GM23248 (cell line): Measurements from ENCODE around the gene VPS35. TPM values are rescaled to one million over a fixed set of nuclear protein-coding genes. Genes with fewer than 3 reads are reported as not detected.

ENCODE experiments used
- DNase-seq: peaks from one replicate; pipeline ENCODE4 v3.0.0-alpha.2; 2015
- H2AFZ ChIP-seq: fragments of 200-600 bp; sonication (generic); 2 replicates; pipeline ENCODE4 v1.6.1; 2016; ENCODE audit warnings: antibody characterized with exemption
- H3F3A ChIP-seq: fragments of 200-600 bp; sonication (generic); 2 replicates; pipeline ENCODE4 v1.6.1; 2016; ENCODE audit warnings: mild to moderate bottlenecking, antibody characterized with exemption, mixed run types; ENCODE audit not compliant: insufficient read depth
- H3K27ac ChIP-seq: fragments of 200-600 bp; sonication (generic); 2 replicates; pipeline ENCODE4 v1.5.1; 2016; ENCODE audit warnings: mild to moderate bottlenecking
- H3K27me3 ChIP-seq: fragments of 200-600 bp; sonication (generic); replicated peaks from 2 replicates; pipeline ENCODE4 v1.6.1; 2016; ENCODE audit warnings: mild to moderate bottlenecking; ENCODE audit not compliant: insufficient read depth
- H3K36me3 ChIP-seq: fragments of 200-600 bp; sonication (generic); 2 replicates; pipeline ENCODE4 v1.6.1; 2016; ENCODE audit warnings: low read depth, mild to moderate bottlenecking
- H3K4me1 ChIP-seq: fragments of 200-600 bp; sonication (generic); 2 replicates; pipeline ENCODE4 v1.6.1; 2016; ENCODE audit warnings: mild to moderate bottlenecking; ENCODE audit not compliant: insufficient read depth
- H3K4me2 ChIP-seq: fragments of 200-600 bp; sonication (generic); one replicate; pipeline ENCODE4 v1.6.1; 2016; ENCODE audit warnings: mild to moderate bottlenecking; ENCODE audit not compliant: unreplicated experiment
- H3K4me3 ChIP-seq: fragments of 200-600 bp; sonication (generic); 2 replicates; pipeline ENCODE4 v1.5.1; 2016; ENCODE audit warnings: mild to moderate bottlenecking
- H3K79me2 ChIP-seq: fragments of 200-600 bp; sonication (generic); 2 replicates; pipeline ENCODE4 v1.6.1; 2016; ENCODE audit warnings: mild to moderate bottlenecking; ENCODE audit not compliant: insufficient read depth
- H3K9ac ChIP-seq: fragments of 200-600 bp; sonication (generic); 2 replicates; pipeline ENCODE4 v1.6.1; 2016; ENCODE audit warnings: mild to moderate bottlenecking
- H3K9me2 ChIP-seq: fragments of 200-600 bp; sonication (generic); 2 replicates; pipeline ENCODE4 v1.6.1; 2016; ENCODE audit warnings: mixed run types, mild to moderate bottlenecking, moderate library complexity; ENCODE audit not compliant: insufficient read depth
- H3K9me3 ChIP-seq: fragments of 200-600 bp; sonication (generic); one replicate; pipeline ENCODE4 v1.6.1; 2017; ENCODE audit warnings: low read depth
- H4K20me1 ChIP-seq: fragments of 200-600 bp; sonication (generic); 2 replicates; pipeline ENCODE4 v1.6.0; 2016; ENCODE audit not compliant: insufficient read depth
- EZH2 ChIP-seq: fragments of 200-600 bp; sonication (generic); IDR thresholded peaks from 2 replicates; pipeline ENCODE4 v1.6.1; 2018; ENCODE audit warnings: antibody characterized with exemption, mild to moderate bottlenecking; ENCODE audit not compliant: insufficient read depth, poor library complexity, severe bottlenecking
- EZH2phosphoT487 ChIP-seq: fragments of 200-600 bp; sonication (generic); IDR thresholded peaks from 2 replicates; pipeline ENCODE4 v1.6.1; 2018; ENCODE audit warnings: antibody characterized with exemption, moderate library complexity, mild to moderate bottlenecking, low read depth; ENCODE audit not compliant: insufficient read depth
- WGBS, 2 experiments: methylation state at CpG; one replicate each; pipeline ENCODE4 v1.1.6; 2015 to 2017; ENCODE audit warnings: low lambda C conversion rate in 2 of 2, low coverage in 1 of 2; ENCODE audit errors: missing lambda C conversion rate in 2 of 2; 5-methylcytosine and 5-hydroxymethylcytosine counted together
- in situ Hi-C: fragments of 300-500 bp; cut with MboI; formaldehyde crosslinking; loops from 2 replicates; pipeline ENCODE4 v1.15.0; 2020
- polyA plus RNA-seq: library from polyadenylated mRNA; unstranded; fragments of >200 nt; fragmentation: Nextera tagmentation; extraction: Ambion mirVana; gene quantifications from 2 replicates; pipeline ENCODE4 v1.2.1, GENCODE V29; 2016
- total RNA-seq: library from RNA; depleted of rRNA; stranded (reverse); fragments of >200 nt; shearing (Covaris generic); gene quantifications from 2 replicates; pipeline ENCODE4 v1.2.3, GENCODE V29; 2014

The VPS35 gene
- total and polyA plus RNA-seq, 2 experiments from 2014 or later = 91.1 to 213 TPM

GRCh38 chr16:46711106-46712058 is 22.4 kb upstream of the VPS35 start:
- H3K4me2 ChIP-seq = no peak overlapping the region
- no peak overlapping the region for H3K9ac ChIP-seq
- no peak for TF ChIP-seq EZH2phosphoT487
- no peak for TF ChIP-seq EZH2

DNA sequence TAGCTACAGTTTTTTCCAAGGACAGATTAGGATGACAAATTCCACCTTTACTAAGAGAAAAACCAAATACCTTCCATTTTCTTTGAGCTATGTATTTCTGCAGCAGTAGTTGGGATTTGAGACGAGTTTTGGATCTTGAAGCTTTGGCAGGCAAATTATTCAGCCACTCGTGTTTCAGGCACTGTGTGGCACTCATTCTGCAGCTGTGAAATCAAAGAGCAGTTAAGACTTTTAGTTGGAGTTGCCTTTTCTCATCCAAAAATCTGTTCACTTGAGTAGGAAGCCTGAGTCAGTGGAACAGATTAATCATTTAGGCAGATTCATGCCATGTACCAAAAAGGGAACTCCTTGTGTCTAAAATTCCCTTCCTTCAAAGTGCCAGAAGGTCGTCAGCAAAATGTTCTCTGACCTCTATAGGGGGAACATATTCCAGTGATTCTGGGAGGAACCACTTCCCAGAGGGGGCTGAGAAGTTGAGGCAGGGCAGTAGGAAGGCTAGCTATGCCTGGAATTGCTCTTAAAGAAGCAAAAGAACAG is 20.6 kb upstream of the VPS35 start:
- H3K36me3 ChIP-seq = no peaks in the 10 kb centered on the region
- no peak for TF ChIP-seq EZH2phosphoT487
- no peak for TF ChIP-seq EZH2
- H3F3A ChIP-seq = no peaks in the 10 kb centered on the region
- H3K79me2 ChIP-seq = no peaks in the 10 kb centered on the region
- H3K9me2 ChIP-seq = no peaks in the 10 kb centered on the region
- no peaks in the 10 kb centered on the region for H3K9me3 ChIP-seq
- no peak overlapping the region for H2AFZ ChIP-seq
- H3K9ac ChIP-seq = no peak overlapping the region
- no peak overlapping the region for H3K4me3 ChIP-seq
- in situ Hi-C loops = no loop called here
- DNase-seq = no peak
- H3K27me3 ChIP-seq = no peaks in the 10 kb centered on the region
- H3K27ac ChIP-seq = no peak overlapping the region
- no peak overlapping the region for H3K4me2 ChIP-seq
- H4K20me1 ChIP-seq = no peaks in the 10 kb centered on the region
- H3K4me1 ChIP-seq = no peaks in the 10 kb centered on the region
- WGBS, 2 experiments = 5% methylated on average over 3 of the region's 3 CpGs

More at GRCh38 chr16:46711106-46712058, 22.4 kb upstream of the VPS35 start:
- H3K36me3 ChIP-seq = no peaks in the 10 kb centered on the region
- H3K27ac ChIP-seq = no peak overlapping the region
- H2AFZ ChIP-seq = no peak overlapping the region
- H3K79me2 ChIP-seq = no peaks in the 10 kb centered on the region
- H3K9me2 ChIP-seq = no peaks in the 10 kb centered on the region
- no peaks in the 10 kb centered on the region for H4K20me1 ChIP-seq
- no peaks in the 10 kb centered on the region for H3K27me3 ChIP-seq
- WGBS, 2 experiments = 67 to 71% methylated on average over 10 of the region's 10 CpGs
- no peaks in the 10 kb centered on the region for H3K4me1 ChIP-seq
- no peaks in the 10 kb centered on the region for H3F3A ChIP-seq
- DNase-seq = no peak
- no peak overlapping the region for H3K4me3 ChIP-seq
- no peaks in the 10 kb centered on the region for H3K9me3 ChIP-seq
- in situ Hi-C loops = no loop called here

GRCh38 chr16:46706642-46707041 is 17.7 kb upstream of the VPS35 start:
- no peaks in the 10 kb centered on the region for H3F3A ChIP-seq

GRCh38 chr16:46702030-46702429 is 13.1 kb upstream of the VPS35 start:
- Histone ChIP-seq H3K36me3 (no peaks in the 10 kb centered on the region), H3K9me3 (no peaks in the 10 kb centered on the region), H3K9ac (no peak overlapping the region), H3F3A (no peaks in the 10 kb centered on the region), H3K4me2 (no peak overlapping the region), H3K27me3 (no peaks in the 10 kb centered on the region), H3K79me2 (no peaks in the 10 kb centered on the region), H2AFZ (no peak overlapping the region), H3K4me3 (no peak overlapping the region), H3K4me1 (no peaks in the 10 kb centered on the region), H3K9me2 (no peaks in the 10 kb centered on the region), H4K20me1 (no peaks in the 10 kb centered on the region), H3K27ac (no peak overlapping the region)
- TF ChIP-seq EZH2phosphoT487 = no peak
- no peak for TF ChIP-seq EZH2
- no peak for DNase-seq
- in situ Hi-C loops = no loop called here
- WGBS, 2 experiments = 91 to 95% methylated on average over 2 of the region's 2 CpGs

More at GRCh38 chr16:46706642-46707041, 17.7 kb upstream of the VPS35 start:
- H3K9me2 ChIP-seq = no peaks in the 10 kb centered on the region
- TF ChIP-seq EZH2 = no peak
- no peaks in the 10 kb centered on the region for H3K9me3 ChIP-seq
- no peak overlapping the region for H2AFZ ChIP-seq
- no peak overlapping the region for H3K4me2 ChIP-seq
- H4K20me1 ChIP-seq = no peaks in the 10 kb centered on the region
- no peaks in the 10 kb centered on the region for H3K27me3 ChIP-seq
- WGBS, 2 experiments = 0% methylated on average over 1 of the region's 1 CpG
- H3K79me2 ChIP-seq = no peaks in the 10 kb centered on the region
- in situ Hi-C loops = no loop called here
- H3K36me3 ChIP-seq = no peaks in the 10 kb centered on the region
- H3K27ac ChIP-seq = no peak overlapping the region
- DNase-seq = no peak
- H3K4me1 ChIP-seq = no peaks in the 10 kb centered on the region
- H3K4me3 ChIP-seq = no peak overlapping the region
- H3K9ac ChIP-seq = no peak overlapping the region
